K562 (cell line): ENCODE results near the gene CNOT6L. TPM values are rescaled to one million over a fixed set of nuclear protein-coding genes. Genes with fewer than 3 reads are reported as not detected.

Source experiments
- HMGN3 ChIP-seq: IDR thresholded peaks from 2 replicates; pipeline ENCODE4 v1.6.1; 2011; ENCODE audit warnings: borderline replicate concordance, low read depth, mild to moderate bottlenecking, mixed read lengths, low read length; ENCODE audit not compliant: insufficient read length; ENCODE audit errors: extremely low read depth
- ZBTB17 ChIP-seq: fragments of 450-650 bp; formaldehyde crosslinking; IDR thresholded peaks from 2 replicates; pipeline ENCODE4 v1.4.0; 2020; ENCODE audit warnings: mild to moderate bottlenecking
- ZNF740 ChIP-seq, 3 experiments: fragments of 200-800 bp in 1 of 3; sonication (Bioruptor generic) in 1 of 3; sonication (generic) in 1 of 3; formaldehyde crosslinking in 1 of 3; IDR thresholded peaks; 2 replicates each; pipeline versions ENCODE4 v1.6.1 to v1.8.0; 2016 to 2022; ENCODE audit warnings: mild to moderate bottlenecking in 2 of 3, missing compliant biosample characterization in 2 of 3, missing genetic modification characterization in 2 of 3, missing genetic modification reagents in 1 of 3
- polyA plus RNA-seq, 8 experiments: library from polyadenylated mRNA; depleted of rRNA in 4 of 8; stranded (reverse) in 5 of 8; unstranded in 3 of 8; fragments of >200 nt; fragmentation: Nextera tagmentation in 2 of 8; fragmentation: Illumina TruSeq in 1 of 8; extraction: Ambion mirVana in 2 of 8; extraction: Trizol in 1 of 8; gene quantifications; 2 replicates each; pipeline versions ENCODE4 v1.2.1 to v1.2.3, GENCODE V29; 2011 to 2014; ENCODE audit warnings: inconsistent platforms in 1 of 8, missing spikeins in 1 of 8
- total RNA-seq, 7 experiments: library from RNA; depleted of rRNA in 6 of 7; stranded (reverse); fragments of >200 nt in 6 of 7; fragmentation: Illumina TruSeq in 2 of 7; extraction: Trizol in 2 of 7; gene quantifications; 2 replicates each; pipeline versions ENCODE4 v1.2.1 to v1.2.3, GENCODE V29; 2011 to 2021; ENCODE audit warnings: low replicate concordance in 1 of 7
- TF ChIP-seq, protein P1 (sequence below): fragments of 450-650 bp; IDR thresholded peaks from 2 replicates; pipeline ENCODE4 v1.6.1; 2016; ENCODE audit warnings: mild to moderate bottlenecking
- TF ChIP-seq, protein P2 (sequence below): sonication (generic); IDR thresholded peaks from 2 replicates; pipeline ENCODE4 v1.6.1; 2016
- TF ChIP-seq, protein P3 (sequence below): fragments of 200-800 bp; sonication (Bioruptor generic); IDR thresholded peaks from 2 replicates; pipeline ENCODE4 v1.6.1; 2017; ENCODE audit warnings: missing genetic modification characterization, missing compliant biosample characterization

The CNOT6L gene
- total and polyA plus RNA-seq, 9 of the 15 experiments (the other 6 are each of a cell fraction or from before 2014, with no cell fraction given): 3.7 to 27.9 (median 6.5) TPM

DNA sequence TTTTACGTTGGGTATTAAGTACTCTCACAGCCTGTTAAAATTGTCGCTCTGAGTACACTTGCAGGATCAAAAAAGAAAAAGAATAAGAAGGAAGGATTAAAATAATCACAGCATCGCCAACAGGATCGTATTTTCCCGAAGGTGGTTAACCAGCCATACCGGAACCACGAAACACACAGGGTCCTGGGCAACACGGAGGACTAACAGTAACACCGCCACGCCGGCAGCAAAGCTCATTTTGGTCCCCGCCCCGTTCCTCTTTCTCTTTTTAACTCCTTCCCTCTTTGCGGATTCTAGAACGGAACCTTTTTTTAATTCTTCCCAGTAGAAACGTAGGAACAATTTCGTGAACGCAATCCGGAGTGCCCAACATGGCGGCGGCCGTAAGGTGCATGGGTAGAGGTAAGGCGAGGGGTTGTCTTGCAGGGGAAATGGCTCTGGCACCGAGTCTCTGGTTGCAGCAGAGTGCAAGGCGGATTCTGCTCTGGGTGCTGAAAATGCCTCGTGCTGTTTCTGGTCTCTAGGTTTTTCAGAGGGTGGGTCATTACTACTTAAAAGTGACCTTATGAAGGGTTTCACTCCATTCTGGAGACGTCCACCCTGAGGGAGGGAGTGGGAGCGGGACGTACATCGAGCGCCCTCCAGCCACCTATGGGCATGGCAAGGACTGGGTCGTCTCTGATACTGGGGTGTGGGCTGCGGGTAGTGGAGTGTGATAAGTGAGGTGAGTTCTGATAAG, 43.5 kb upstream of the CNOT6L start, which contains the start of gene MRPL1 (continued):
- TF ChIP-seq, protein P1, sequence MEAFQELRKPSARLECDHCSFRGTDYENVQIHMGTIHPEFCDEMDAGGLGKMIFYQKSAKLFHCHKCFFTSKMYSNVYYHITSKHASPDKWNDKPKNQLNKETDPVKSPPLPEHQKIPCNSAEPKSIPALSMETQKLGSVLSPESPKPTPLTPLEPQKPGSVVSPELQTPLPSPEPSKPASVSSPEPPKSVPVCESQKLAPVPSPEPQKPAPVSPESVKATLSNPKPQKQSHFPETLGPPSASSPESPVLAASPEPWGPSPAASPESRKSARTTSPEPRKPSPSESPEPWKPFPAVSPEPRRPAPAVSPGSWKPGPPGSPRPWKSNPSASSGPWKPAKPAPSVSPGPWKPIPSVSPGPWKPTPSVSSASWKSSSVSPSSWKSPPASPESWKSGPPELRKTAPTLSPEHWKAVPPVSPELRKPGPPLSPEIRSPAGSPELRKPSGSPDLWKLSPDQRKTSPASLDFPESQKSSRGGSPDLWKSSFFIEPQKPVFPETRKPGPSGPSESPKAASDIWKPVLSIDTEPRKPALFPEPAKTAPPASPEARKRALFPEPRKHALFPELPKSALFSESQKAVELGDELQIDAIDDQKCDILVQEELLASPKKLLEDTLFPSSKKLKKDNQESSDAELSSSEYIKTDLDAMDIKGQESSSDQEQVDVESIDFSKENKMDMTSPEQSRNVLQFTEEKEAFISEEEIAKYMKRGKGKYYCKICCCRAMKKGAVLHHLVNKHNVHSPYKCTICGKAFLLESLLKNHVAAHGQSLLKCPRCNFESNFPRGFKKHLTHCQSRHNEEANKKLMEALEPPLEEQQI: peak; percentile 75
- TF ChIP-seq HMGN3: no peak
- 0 out of 2 replicates have a peak, but pooled peaks have one; percentile 39 for TF ChIP-seq ZBTB17 (CRISPR knock-in tag)
- TF ChIP-seq, protein P2, sequence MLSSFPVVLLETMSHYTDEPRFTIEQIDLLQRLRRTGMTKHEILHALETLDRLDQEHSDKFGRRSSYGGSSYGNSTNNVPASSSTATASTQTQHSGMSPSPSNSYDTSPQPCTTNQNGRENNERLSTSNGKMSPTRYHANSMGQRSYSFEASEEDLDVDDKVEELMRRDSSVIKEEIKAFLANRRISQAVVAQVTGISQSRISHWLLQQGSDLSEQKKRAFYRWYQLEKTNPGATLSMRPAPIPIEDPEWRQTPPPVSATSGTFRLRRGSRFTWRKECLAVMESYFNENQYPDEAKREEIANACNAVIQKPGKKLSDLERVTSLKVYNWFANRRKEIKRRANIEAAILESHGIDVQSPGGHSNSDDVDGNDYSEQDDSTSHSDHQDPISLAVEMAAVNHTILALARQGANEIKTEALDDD: peak; percentile 85
- 0 out of 2 replicates have a peak, but pooled peaks have one; percentile 14 for TF ChIP-seq ZNF740 (CRISPR knock-in tag; IDR thresholded peaks at IDR 0.05)
- no peak for TF ChIP-seq ZNF740 (tag; IDR thresholded peaks at IDR 0.05)
- TF ChIP-seq, protein P3, sequence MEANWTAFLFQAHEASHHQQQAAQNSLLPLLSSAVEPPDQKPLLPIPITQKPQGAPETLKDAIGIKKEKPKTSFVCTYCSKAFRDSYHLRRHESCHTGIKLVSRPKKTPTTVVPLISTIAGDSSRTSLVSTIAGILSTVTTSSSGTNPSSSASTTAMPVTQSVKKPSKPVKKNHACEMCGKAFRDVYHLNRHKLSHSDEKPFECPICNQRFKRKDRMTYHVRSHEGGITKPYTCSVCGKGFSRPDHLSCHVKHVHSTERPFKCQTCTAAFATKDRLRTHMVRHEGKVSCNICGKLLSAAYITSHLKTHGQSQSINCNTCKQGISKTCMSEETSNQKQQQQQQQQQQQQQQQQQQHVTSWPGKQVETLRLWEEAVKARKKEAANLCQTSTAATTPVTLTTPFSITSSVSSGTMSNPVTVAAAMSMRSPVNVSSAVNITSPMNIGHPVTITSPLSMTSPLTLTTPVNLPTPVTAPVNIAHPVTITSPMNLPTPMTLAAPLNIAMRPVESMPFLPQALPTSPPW (CRISPR knock-in tag): peak; percentile 53
